ENCODE data around the gene C9. TPM values are rescaled to one million over a fixed set of nuclear protein-coding genes. Genes with fewer than 3 reads are reported as not detected.

C9 gene
- total RNA-seq, 3 donors from 2014 or later = 1.8 TPM; not detected in 2

- H3K27ac ChIP-seq = no peak overlapping the region
- DNase-seq (ENCODE audit: low spot score in 2 of 2) = no peak
- no peaks in the 10 kb centered on the region for H3K27me3 ChIP-seq
- H3K36me3 ChIP-seq = no peaks in the 10 kb centered on the region
- no peaks in the 10 kb centered on the region for H3K4me1 ChIP-seq
- TF ChIP-seq CTCF (IDR thresholded peaks at IDR 0.05) (no peak), POLR2A (IDR thresholded peaks at IDR 0.05) (no peak), POLR2AphosphoS5 (IDR thresholded peaks at IDR 0.05) (no peak)
- no peaks in the 10 kb centered on the region for H3K9me3 ChIP-seq
- no peak overlapping the region for H3K4me3 ChIP-seq
- intact Hi-C loops (cut with DNase I; ENCODE audit: low total_unique reads) = no loop called here
These were observed 3.4 kb upstream of the C9 start for GRCh38 chr5:39367711-39368110.

GRCh38 chr5:39363217-39363616, 1.1 kb downstream of the C9 start:
- no peak overlapping the region for H3K27ac ChIP-seq
- H3K4me3 ChIP-seq = no peak overlapping the region
- no peaks in the 10 kb centered on the region for H3K27me3 ChIP-seq
- DNase-seq (ENCODE audit: low spot score in 2 of 2) = no peak
- no peaks in the 10 kb centered on the region for H3K36me3 ChIP-seq
- no peaks in the 10 kb centered on the region for H3K9me3 ChIP-seq
- H3K4me1 ChIP-seq = no peaks in the 10 kb centered on the region
- intact Hi-C loops (cut with DNase I; ENCODE audit: low total_unique reads) = no loop called here
- TF ChIP-seq POLR2A (IDR thresholded peaks at IDR 0.05) (no peak), POLR2AphosphoS5 (IDR thresholded peaks at IDR 0.05) (no peak), CTCF (IDR thresholded peaks at IDR 0.05) (no peak)

- no peak for DNase-seq (ENCODE audit: low spot score in 2 of 2)
- H3K27me3 ChIP-seq = no peaks in the 10 kb centered on the region
- no peaks in the 10 kb centered on the region for H3K4me1 ChIP-seq
- intact Hi-C loops (cut with DNase I; ENCODE audit: low total_unique reads) = no loop called here
- H3K27ac ChIP-seq = no peak overlapping the region
- TF ChIP-seq CTCF (IDR thresholded peaks at IDR 0.05) (no peak), POLR2A (IDR thresholded peaks at IDR 0.05) (no peak), POLR2AphosphoS5 (IDR thresholded peaks at IDR 0.05) (no peak)
- H3K4me3 ChIP-seq = no peak overlapping the region
- H3K9me3 ChIP-seq = no peaks in the 10 kb centered on the region
- H3K36me3 ChIP-seq = no peaks in the 10 kb centered on the region
These were observed 1.6 kb downstream of the C9 start for GRCh38 chr5:39362646-39363045.

GRCh38 chr5:39361306-39361705, 3.0 kb downstream of the C9 start:
- Histone ChIP-seq H3K27ac (no peak overlapping the region), H3K4me3 (no peak overlapping the region), H3K9me3 (no peaks in the 10 kb centered on the region), H3K4me1 (no peaks in the 10 kb centered on the region), H3K27me3 (no peaks in the 10 kb centered on the region), H3K36me3 (no peaks in the 10 kb centered on the region)
- DNase-seq (ENCODE audit: low spot score in 2 of 2) = no peak
- intact Hi-C loops (cut with DNase I; ENCODE audit: low total_unique reads) = no loop called here
- no peak for TF ChIP-seq POLR2A (IDR thresholded peaks at IDR 0.05)
- TF ChIP-seq CTCF (IDR thresholded peaks at IDR 0.05) = no peak
- no peak for TF ChIP-seq POLR2AphosphoS5 (IDR thresholded peaks at IDR 0.05)

GRCh38 chr5:39360471-39361111, 3.7 kb downstream of the C9 start:
- H3K4me3 ChIP-seq = no peak overlapping the region
- no peaks in the 10 kb centered on the region for H3K4me1 ChIP-seq
- TF ChIP-seq POLR2A (IDR thresholded peaks at IDR 0.05) = no peak
- TF ChIP-seq CTCF (IDR thresholded peaks at IDR 0.05) = no peak
- TF ChIP-seq POLR2AphosphoS5 (IDR thresholded peaks at IDR 0.05) = no peak
- H3K9me3 ChIP-seq = no peaks in the 10 kb centered on the region
- no peaks in the 10 kb centered on the region for H3K36me3 ChIP-seq
- no peak for DNase-seq (ENCODE audit: low spot score in 2 of 2)
- H3K27me3 ChIP-seq = no peaks in the 10 kb centered on the region
- no peak overlapping the region for H3K27ac ChIP-seq
- intact Hi-C loops (cut with DNase I; ENCODE audit: low total_unique reads) = no loop called here
